ENCODE data around the gene RBP5. TPM values are rescaled to one million over a fixed set of nuclear protein-coding genes. Genes with fewer than 3 reads are reported as not detected.

RBP5 gene
- total RNA-seq, 1 donor from 2014 or later = not detected

- no peak for FAIRE-seq
These were observed 47.7 kb downstream of the RBP5 start for GRCh38 chr12:7081037-7081436.

GRCh38 chr12:7079826-7080125 is 48.9 kb downstream of the RBP5 start:
- no peak for FAIRE-seq
- DNase-seq (ENCODE audit: low spot score in 2 of 2) = no peak

More at GRCh38 chr12:7081037-7081436, 47.7 kb downstream of the RBP5 start:
- no peak for DNase-seq (ENCODE audit: low spot score in 2 of 2)

GRCh38 chr12:7078163-7078562 is 50.5 kb downstream of the RBP5 start:
- DNase-seq (ENCODE audit: low spot score in 2 of 2) (no peak), FAIRE-seq (no peak)

- no peak for DNase-seq (ENCODE audit: low spot score in 2 of 2)
- no peak for FAIRE-seq
These were observed 52.2 kb downstream of the RBP5 start for GRCh38 chr12:7076493-7076892.

- no peak for FAIRE-seq
These were observed 52.8 kb downstream of the RBP5 start for GRCh38 chr12:7075939-7076338.

GRCh38 chr12:7075518-7075917 is 53.2 kb downstream of the RBP5 start:
- no peak for DNase-seq (ENCODE audit: low spot score in 2 of 2)
- no peak for FAIRE-seq

More at GRCh38 chr12:7075939-7076338, 52.8 kb downstream of the RBP5 start:
- DNase-seq (ENCODE audit: low spot score in 2 of 2) = no peak

- DNase-seq (ENCODE audit: low spot score in 2 of 2) (no peak), FAIRE-seq (no peak)
These were observed 54.7 kb downstream of the RBP5 start for GRCh38 chr12:7073946-7074345.

Small RNA genes within 50 kb of the gene (small RNA-seq; reads per million reads assigned to genes)
- not detected for gene RNU6-485P

Other genes starting within 250 kb of the RBP5 start
- 6.5 TPM for gene LRRC23, start 224.1 kb downstream of the RBP5 start, total RNA-seq
- gene ENO2, start 214.3 kb downstream of the RBP5 start, total RNA-seq = 169 TPM
- 11.8 TPM for gene ATN1, start 200.9 kb downstream of the RBP5 start, total RNA-seq
- gene RNU7-1, start 185.1 kb downstream of the RBP5 start, total RNA-seq = not detected
- 322 TPM for gene C12orf57, start 184.9 kb downstream of the RBP5 start, total RNA-seq
- gene PTPN6, start 177.5 kb downstream of the RBP5 start, total RNA-seq = 1.6 TPM
- 175 TPM for gene PHB2, start 158.2 kb downstream of the RBP5 start, total RNA-seq
- gene EMG1, start 158.0 kb downstream of the RBP5 start, total RNA-seq = 22.4 TPM
- 6.5 TPM for gene LPCAT3, start 110.4 kb downstream of the RBP5 start, total RNA-seq
- 6.5 TPM for gene C1S, start 68.2 kb downstream of the RBP5 start, total RNA-seq
- 3.7 TPM for gene C1R, start 36.4 kb downstream of the RBP5 start, total RNA-seq
- gene C1RL, start 19.7 kb downstream of the RBP5 start, total RNA-seq = 2.0 TPM
- 75.0 TPM for gene CLSTN3, start 1.5 kb upstream of the RBP5 start, total RNA-seq
- gene PEX5, start 60.8 kb upstream of the RBP5 start, total RNA-seq = 71.7 TPM
- gene ACSM4, start 175.2 kb upstream of the RBP5 start, total RNA-seq = not detected